ENCODE measurements around the gene RPL35.
"Not testable (repeated sequence)": the region's sequence is repeated elsewhere in the genome, so short reads cannot be mapped to it uniquely, and the experiment has no call there.

DNA sequence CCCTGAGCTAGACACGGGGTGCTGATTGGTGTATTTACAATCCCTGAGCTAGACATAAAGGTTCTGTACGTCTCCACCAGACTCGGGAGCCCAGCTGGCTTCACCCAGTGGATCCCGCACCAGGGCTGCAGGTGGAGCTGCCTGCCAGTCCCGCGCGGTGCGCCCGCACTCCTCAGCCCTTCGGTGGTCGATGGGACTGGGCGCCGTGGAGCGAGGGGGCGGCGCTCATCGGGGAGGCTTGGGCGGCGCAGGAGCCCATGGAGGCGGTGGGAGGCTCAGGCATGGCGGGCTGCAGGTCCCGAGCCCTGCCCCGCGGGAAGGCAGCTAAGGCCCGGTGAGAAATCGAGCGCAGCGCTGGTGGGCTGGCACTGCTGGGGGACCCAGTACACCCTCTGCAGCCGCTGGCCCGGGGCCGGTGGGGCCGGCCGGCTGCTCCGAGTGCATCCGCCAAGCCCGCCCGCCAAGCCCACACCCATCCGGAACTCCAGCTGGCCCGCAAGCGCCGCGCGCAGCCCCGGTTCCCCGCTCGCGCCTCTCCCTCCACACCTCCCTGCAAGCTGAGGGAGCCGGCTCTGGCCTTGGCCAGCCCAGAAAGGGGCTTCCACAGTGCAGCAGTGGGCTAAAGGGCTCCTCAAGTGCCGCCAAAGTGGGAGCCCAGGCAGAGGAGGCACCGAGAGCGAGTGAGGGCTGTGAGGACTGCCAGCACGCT, 23.0 kb downstream of the RPL35 start:
- TF ChIP-seq POLR2A (IDR thresholded peaks at IDR 0.05) = not testable (repeated sequence)
- TF ChIP-seq, protein P1, sequence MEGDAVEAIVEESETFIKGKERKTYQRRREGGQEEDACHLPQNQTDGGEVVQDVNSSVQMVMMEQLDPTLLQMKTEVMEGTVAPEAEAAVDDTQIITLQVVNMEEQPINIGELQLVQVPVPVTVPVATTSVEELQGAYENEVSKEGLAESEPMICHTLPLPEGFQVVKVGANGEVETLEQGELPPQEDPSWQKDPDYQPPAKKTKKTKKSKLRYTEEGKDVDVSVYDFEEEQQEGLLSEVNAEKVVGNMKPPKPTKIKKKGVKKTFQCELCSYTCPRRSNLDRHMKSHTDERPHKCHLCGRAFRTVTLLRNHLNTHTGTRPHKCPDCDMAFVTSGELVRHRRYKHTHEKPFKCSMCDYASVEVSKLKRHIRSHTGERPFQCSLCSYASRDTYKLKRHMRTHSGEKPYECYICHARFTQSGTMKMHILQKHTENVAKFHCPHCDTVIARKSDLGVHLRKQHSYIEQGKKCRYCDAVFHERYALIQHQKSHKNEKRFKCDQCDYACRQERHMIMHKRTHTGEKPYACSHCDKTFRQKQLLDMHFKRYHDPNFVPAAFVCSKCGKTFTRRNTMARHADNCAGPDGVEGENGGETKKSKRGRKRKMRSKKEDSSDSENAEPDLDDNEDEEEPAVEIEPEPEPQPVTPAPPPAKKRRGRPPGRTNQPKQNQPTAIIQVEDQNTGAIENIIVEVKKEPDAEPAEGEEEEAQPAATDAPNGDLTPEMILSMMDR (IDR thresholded peaks at IDR 0.05) = not testable (repeated sequence)
